ENCODE measurements around the gene SOCS7.
"Not testable (repeated sequence)": the region's sequence is repeated elsewhere in the genome, so short reads cannot be mapped to it uniquely, and the experiment has no call there.

Gene SOCS7

DNA sequence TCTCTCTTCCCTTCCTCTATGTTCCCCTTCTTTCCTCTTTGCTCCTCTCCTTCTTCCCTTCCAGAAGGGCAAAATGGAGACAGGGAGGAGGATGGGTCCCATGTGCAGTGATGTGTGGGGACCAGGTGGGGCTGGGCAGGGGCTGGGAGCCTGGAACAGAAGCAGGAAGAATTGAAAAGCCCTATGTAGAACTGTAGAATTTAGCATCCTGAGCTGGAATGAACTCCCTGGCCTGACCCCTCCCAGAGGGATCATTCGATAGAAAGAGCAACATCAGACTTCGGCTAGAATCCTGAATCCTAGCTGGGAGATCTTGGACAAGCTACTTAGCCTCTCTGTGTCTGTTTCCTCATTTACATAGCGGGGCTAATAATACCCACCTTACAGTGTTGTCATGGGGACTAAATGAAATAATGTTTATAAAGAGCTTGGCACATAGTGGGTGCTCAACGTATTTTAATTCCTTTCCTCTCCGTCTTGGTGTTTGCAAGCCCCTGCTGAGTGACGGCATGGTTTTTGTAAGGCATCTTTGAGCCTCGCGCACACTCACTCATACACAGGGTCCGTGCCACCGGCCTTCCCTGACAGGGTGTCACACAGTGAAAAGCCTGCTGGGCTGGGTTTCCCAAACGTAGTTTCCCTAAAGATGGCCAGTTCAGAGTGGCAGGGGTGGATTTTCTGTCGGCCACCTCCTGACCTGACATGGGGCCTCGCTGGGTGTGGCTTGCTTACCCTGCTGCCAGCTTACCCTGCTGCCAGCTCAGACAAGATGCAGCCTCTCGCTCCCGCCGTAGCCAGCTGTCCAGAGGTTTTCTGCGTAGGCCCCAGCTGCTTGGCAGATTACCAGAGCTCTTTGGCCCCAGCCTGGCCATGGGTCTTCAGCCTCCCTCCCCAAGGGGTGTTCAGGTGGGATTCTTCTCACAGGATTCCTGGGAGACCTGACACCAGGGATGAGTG lies 70.5 kb downstream of the SOCS7 start:
- DNase-seq, result no peak

DNA sequence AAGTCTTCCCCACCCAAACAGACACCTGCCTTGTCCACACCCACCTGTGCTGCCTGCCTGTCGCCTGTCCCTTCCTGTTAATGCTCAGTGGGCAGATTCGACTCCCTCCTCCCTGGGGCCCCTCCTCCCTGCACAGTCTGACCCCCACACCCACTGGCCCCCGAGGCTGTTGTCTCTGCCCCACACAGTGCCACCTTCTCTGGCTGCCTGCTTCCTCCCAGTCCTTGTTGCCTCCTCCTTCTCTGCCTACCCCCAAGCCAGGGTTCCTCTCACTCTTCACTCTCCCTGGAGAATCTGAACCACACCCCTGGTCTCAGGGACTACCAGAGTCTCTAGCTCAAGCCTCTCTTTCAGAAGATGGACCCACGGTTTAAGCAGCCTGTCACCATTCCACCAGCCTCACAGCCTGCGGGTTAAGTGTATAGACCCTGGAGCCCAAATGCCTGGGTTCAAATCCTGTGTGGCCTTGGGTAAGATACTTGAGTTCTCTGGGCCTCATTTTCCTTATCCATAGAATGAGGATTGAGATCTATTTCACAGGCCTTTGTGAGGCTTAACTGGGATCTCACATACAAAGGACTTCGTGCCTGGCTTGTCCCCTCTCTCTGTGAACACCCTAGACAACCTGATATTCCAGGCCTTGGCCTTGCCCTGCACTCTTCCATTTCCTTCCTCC lies 72.8 kb downstream of the SOCS7 start:
- DNase-seq, result no peak

DNA sequence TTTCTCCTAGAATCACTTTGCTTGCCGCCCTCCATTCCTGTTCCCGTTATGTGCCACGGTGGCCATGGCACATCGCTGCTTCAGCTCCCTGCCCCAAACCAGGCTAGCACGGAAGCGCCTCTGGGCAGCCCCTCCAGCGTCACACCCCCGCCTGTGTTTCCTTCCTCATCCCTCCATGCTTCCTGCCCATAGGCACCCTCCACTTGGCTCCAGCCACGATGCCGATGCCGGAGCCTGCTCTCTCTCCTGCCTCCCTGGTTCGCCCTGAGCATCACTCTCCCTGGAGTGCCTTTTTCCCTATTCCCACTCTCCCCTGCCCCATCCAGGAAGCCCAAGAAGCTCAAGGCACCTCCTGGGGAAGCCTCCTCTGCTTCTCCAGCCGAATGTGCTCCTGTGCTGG lies 73.4 kb downstream of the SOCS7 start:
- no peak for DNase-seq

GRCh38 chr17:38425744-38426143 lies 74.1 kb downstream of the SOCS7 start:
- DNase-seq, result no peak

DNA sequence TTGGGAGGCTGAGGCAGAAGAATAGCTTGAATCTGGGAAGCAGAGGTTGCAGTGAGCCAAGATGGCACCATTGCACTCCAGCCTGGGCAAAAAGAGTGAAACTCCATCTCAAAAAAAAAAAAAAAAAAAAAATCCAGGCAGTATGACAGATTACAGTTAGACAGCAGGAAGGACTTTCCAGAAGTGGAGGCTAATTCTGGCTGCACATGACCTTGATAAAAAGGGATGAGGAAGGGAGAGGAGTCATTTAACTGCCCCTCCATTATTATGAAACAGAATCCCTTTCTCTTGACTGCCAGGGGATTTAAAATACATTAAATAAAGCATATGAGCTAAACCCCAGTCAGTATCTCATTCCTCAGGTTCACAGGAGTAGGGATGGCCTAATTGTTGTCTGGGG lies 74.8 kb downstream of the SOCS7 start:
- DNase-seq, result no peak

- DNase-seq, result no peak
Measured at GRCh38 chr17:38427160-38427949, 75.7 kb downstream of the SOCS7 start.

DNA sequence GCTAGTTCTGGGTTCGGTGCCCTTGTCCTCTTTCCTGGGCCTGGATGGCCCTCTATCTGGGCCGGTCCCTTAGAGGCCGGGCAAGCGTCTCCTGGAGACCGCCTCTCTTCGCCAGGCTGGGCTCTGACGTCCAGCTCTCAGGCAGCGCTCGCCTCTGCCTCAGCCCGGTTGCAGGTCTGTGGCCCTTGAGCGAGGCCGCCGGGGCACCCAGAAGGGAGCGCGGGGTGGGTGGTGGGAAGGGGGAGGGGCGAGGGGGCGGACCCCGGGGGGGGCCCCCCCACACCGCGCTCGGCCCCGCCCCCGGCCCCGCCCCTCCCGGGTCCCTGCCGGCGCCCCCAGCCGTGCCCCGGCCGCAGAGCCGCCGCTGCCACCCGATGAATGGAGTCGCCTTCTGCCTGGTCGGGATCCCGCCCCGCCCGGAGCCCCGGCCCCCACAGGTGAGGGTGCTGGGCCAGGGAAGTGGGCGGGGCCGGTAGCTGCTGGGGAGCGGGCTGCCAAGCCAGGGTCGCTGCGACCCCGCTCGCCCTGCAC lies 76.5 kb downstream of the SOCS7 start, which contains the start of gene ARHGAP23:
ARHGAP23 (plus strand) TSS at position 353 of the 531 bp plus-strand sequence; CDS start at position 375, 22 bp downstream.
- DNase-seq, result peak; percentile 60

GRCh38 chr17:38428643-38429371 lies 77.2 kb downstream of the SOCS7 start:
- no peak for DNase-seq

DNA sequence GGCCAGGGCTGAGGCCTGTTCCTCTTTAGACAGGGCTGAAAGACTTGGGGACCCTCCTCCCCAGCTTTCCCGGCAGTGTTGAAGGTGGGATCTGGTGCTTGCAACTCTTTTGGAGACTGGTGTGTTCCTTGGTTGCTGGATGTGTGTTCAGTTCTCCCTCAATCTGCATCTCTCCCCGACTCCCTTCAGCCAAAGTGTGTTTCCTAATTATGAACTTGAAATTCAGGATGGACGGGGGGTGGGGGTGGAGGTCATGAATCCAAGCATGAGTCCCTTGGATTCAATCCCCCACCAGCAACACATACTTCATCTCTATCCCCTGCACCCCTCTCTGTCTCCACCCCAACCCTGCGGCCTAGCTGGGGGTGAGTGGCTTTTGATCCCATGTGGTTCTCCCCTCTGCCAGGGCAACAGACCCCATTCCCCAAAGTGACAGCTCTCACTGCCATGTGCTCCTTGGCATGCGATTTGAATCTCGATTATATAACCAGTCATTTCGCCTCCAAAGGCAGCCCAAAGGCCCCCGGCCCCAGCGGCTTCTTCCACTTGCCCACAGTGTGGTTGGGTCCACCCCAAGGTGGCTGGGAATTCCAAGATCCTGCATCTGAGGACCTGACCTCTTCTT lies 77.9 kb downstream of the SOCS7 start:
- DNase-seq, result no peak

- DNase-seq, result no peak
Measured at GRCh38 chr17:38430316-38430715, 78.7 kb downstream of the SOCS7 start.

GRCh38 chr17:38430822-38431221 lies 79.2 kb downstream of the SOCS7 start:
- DNase-seq, result no peak

- no peak for DNase-seq
Measured at GRCh38 chr17:38431346-38432145, 79.9 kb downstream of the SOCS7 start.

GRCh38 chr17:38434178-38434665 lies 82.6 kb downstream of the SOCS7 start:
- no peak for DNase-seq

- no peak for DNase-seq
Measured at GRCh38 chr17:38435795-38436194, 84.2 kb downstream of the SOCS7 start.

DNA sequence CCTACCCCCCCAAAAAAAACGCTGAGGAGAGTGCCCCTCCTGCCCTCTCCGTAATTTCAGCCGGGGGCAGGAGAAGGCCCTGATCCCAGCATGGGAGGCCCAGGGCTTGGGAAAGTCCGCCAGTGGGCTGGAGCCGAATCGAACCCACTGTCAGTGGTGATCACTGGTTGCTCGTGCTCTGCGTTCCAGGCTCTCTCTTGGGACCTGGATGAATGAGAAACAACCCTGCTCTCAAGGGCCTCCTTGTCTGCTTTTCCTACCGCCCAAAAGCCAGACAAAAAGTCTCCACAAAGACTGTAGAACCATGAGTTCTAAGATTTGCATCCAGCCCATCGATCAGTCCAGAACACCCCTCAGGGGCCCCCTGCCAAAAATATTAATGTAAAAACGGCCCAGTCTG lies 84.7 kb downstream of the SOCS7 start:
- DNase-seq, result no peak

DNA sequence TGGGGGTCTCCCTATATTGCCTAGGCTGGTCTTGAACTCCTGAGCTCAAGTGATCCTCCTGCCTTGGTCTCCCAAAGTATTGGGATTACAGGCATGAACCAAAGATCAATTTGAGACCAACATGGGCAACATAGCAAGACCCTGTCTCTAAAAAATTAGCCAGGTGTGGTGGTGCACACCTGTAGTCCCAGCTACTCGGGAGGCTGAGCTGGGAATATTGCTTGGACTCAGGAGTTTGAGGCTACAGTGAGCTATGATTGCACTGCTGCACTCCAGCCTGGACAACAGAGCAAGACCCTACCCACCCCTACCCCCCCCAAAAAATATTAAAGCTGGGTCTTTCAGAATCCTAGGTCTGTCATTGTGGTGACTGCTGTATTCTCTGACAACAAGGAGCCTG lies 85.7 kb downstream of the SOCS7 start:
- not testable (repeated sequence) for DNase-seq

- no peak for DNase-seq
Measured at GRCh38 chr17:38439436-38439835, 87.8 kb downstream of the SOCS7 start.

- DNase-seq, result no peak
Measured at GRCh38 chr17:38440614-38441397, 89.2 kb downstream of the SOCS7 start.

DNA sequence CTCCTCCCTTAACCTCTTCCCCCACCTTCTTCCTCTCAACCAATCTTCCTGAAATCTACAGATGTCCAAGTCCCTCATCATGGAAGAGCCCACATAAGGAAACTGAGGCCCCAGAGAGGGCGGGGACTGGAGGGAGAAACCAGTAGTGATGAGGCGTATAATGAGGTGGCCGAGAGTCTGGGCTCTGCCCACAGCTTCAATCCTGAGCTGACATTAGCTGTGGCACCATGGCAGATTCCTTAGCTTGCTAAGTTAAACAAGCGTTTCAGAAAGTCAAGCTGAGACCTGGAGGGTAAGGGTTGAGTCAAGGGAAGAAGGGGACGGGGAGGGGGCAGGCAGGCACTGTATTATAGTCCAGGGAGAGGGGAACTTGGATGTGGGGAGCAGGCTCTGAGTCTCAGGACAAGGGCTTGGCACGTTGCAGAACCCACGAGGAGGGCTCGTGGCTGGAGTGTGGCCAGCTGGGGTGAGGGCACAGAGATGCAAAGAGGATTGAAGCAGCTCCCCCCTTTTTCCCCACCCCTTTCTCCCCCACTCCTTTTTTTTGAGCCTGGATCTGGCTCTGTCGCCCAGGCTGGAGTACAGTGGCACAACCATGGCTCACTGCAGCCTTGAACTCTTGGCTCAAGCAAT lies 89.9 kb downstream of the SOCS7 start:
- no peak for DNase-seq

Measured in activated CD8-positive, alpha-beta memory T cell treated with anti-CD3 and anti-CD28 coated beads, Interleukin-2, amount 50 U/mL, for 48 hours (primary cell).